HepG2 (cell line): ENCODE data around the gene SIGLEC7. TPM values are rescaled to one million over a fixed set of nuclear protein-coding genes. Genes with fewer than 3 reads are reported as not detected.

Experiments
- ATAC-seq: fragments of 200-7000 bp; cut with Tn5 transposase; 3 replicates; pipeline ENCODE4 v1.9.1; 2020; ENCODE audit warnings: mild to moderate bottlenecking, moderate library complexity
- BruUV-seq: library from RNA; stranded (reverse); fragments of 400-500 nt; replicated peaks from 2 replicates; lab custom pipeline; 2021; lab: Mats Ljungman, UMichigan
- CTCF ChIA-PET: fragments of 300-600 bp; formaldehyde crosslinking; extraction: SDS; loops from one replicate; lab custom pipeline; 2021; ENCODE audit warnings: low total read pairs, inconsistent platforms, low intra/inter-chr PET ratio; lab: Yijun Ruan, JAX
- POLR2A ChIA-PET: fragments of 350-600 bp; sonication (Branson Sonifier 250); formaldehyde crosslinking; loops from one replicate; lab custom pipeline; 2020; ENCODE audit warnings: antibody characterized with exemption, inconsistent platforms; lab: Yijun Ruan, JAX
- DNase-seq: peaks from one replicate; pipeline ENCODE4 v3.0.0-alpha.2; 2015; ENCODE audit warnings: low spot score
- FAIRE-seq: peaks from 3 replicates; lab custom pipeline; 2011; peaks lifted over from hg19 to GRCh38; lab: Jason Lieb, UNC
- H2AFZ ChIP-seq: one replicate; pipeline ENCODE4 v1.6.1; 2011; ENCODE audit warnings: low read length, inconsistent platforms
- H3K27ac ChIP-seq: fragments of 300-600 bp; 3 replicates; pipeline ENCODE4 v1.8.0; 2011; ENCODE audit warnings: mixed run types, mild to moderate bottlenecking, mixed read lengths, low read length, inconsistent platforms; ENCODE audit not compliant: insufficient read depth; ENCODE audit errors: extremely low read length
- H3K27me3 ChIP-seq, 2 experiments: fragments of 200-600 bp in 1 of 2; 2 replicates in 1 of 2; 3 replicates in 1 of 2; pipeline versions ENCODE4 v1.6.0 to v1.8.0; 2011; ENCODE audit warnings: low read length in 2 of 2, mild to moderate bottlenecking in 2 of 2, moderate library complexity in 2 of 2, inconsistent platforms in 1 of 2; ENCODE audit not compliant: insufficient read depth in 2 of 2, control insufficient read depth in 1 of 2
- H3K36me3 ChIP-seq, 2 experiments: fragments of 200-600 bp in 1 of 2; replicated peaks in 1 of 2; 2 replicates in 1 of 2; 3 replicates in 1 of 2; pipeline versions ENCODE4 v1.5.1 to v1.8.0; 2011; ENCODE audit warnings: low read length in 2 of 2, inconsistent platforms in 1 of 2; ENCODE audit not compliant: insufficient read depth in 2 of 2, control insufficient read depth in 1 of 2
- H3K4me1 ChIP-seq: 2 replicates; pipeline ENCODE4 v1.5.1; 2012; ENCODE audit warnings: low read length, inconsistent platforms; ENCODE audit not compliant: insufficient read depth
- H3K4me2 ChIP-seq: 2 replicates; pipeline ENCODE4 v1.6.0; 2011; ENCODE audit warnings: low read depth, low read length, inconsistent platforms
- H3K4me3 ChIP-seq, 3 experiments: fragments of 200-600 bp in 1 of 3; sonication (generic), shearing (Covaris generic) in 1 of 3; replicated peaks in 1 of 3; 2 replicates each; pipeline ENCODE4 v1.5.1; 2011 to 2016; ENCODE audit warnings: low read length in 3 of 3, inconsistent platforms in 2 of 3, low read depth in 2 of 3, mild to moderate bottlenecking in 2 of 3, control low read depth in 1 of 3, mixed read lengths in 1 of 3; ENCODE audit not compliant: insufficient read depth in 1 of 3
- H3K79me2 ChIP-seq: one replicate; pipeline ENCODE4 v1.6.1; 2011; ENCODE audit warnings: low read length, inconsistent platforms; ENCODE audit not compliant: insufficient read depth
- H3K9ac ChIP-seq: 2 replicates; pipeline ENCODE4 v1.6.0; 2011; ENCODE audit warnings: mild to moderate bottlenecking, low read depth, low read length, inconsistent platforms; ENCODE audit not compliant: insufficient read depth
- H3K9me3 ChIP-seq: 2 replicates; pipeline ENCODE4 v1.5.1; 2012; ENCODE audit warnings: mild to moderate bottlenecking, low read length
- H4K20me1 ChIP-seq: 2 replicates; pipeline ENCODE4 v1.6.0; 2011; ENCODE audit warnings: inconsistent platforms, mild to moderate bottlenecking, low read length, moderate library complexity; ENCODE audit not compliant: insufficient read depth
- ARID2 ChIP-seq: sonication (generic); formaldehyde crosslinking; IDR thresholded peaks from 2 replicates; pipeline ENCODE4 v1.8.1; 2022; ENCODE audit warnings: mild to moderate bottlenecking, missing genetic modification reagents, borderline replicate concordance
- CREM ChIP-seq, 2 experiments: sonication (generic) in 1 of 2; formaldehyde crosslinking in 1 of 2; IDR thresholded peaks; 2 replicates each; pipeline versions ENCODE4 v1.4.0 to v1.6.1; 2016 to 2020; ENCODE audit warnings: antibody characterized with exemption in 1 of 2, mild to moderate bottlenecking in 1 of 2, missing genetic modification reagents in 1 of 2
- DMAP1 ChIP-seq: IDR thresholded peaks from 2 replicates; pipeline ENCODE4 v1.6.1; 2016
- FOSL1 ChIP-seq: sonication (generic); formaldehyde crosslinking; IDR thresholded peaks from 2 replicates; pipeline ENCODE4 v1.9.0; 2021; ENCODE audit warnings: missing genetic modification reagents, borderline replicate concordance
- GABPB1 ChIP-seq: IDR thresholded peaks from 2 replicates; pipeline ENCODE4 v1.6.1; 2016; ENCODE audit warnings: mild to moderate bottlenecking, missing genetic modification reagents, moderate library complexity, missing compliant biosample characterization
- KDM1A ChIP-seq: IDR thresholded peaks from 2 replicates; pipeline ENCODE4 v1.6.1; 2016; ENCODE audit warnings: missing compliant biosample characterization
- NFYC ChIP-seq: IDR thresholded peaks from 2 replicates; pipeline ENCODE4 v1.6.1; 2016; ENCODE audit warnings: missing genetic modification reagents, missing compliant biosample characterization
- SALL2 ChIP-seq: sonication (generic); formaldehyde crosslinking; IDR thresholded peaks from 2 replicates; pipeline ENCODE4 v1.8.1; 2023; ENCODE audit warnings: mild to moderate bottlenecking, missing genetic modification reagents, inconsistent platforms
- SIX4 ChIP-seq: sonication (generic); formaldehyde crosslinking; IDR thresholded peaks from 2 replicates; pipeline ENCODE4 v1.4.0; 2020; ENCODE audit warnings: missing genetic modification reagents
- SMAD1 ChIP-seq: sonication (generic); formaldehyde crosslinking; IDR thresholded peaks from 2 replicates; pipeline ENCODE4 v1.4.0; 2020; ENCODE audit warnings: missing genetic modification reagents, low read depth, mild to moderate bottlenecking, borderline replicate concordance
- ZBED4 ChIP-seq: sonication (generic); formaldehyde crosslinking; IDR thresholded peaks from 2 replicates; pipeline ENCODE4 v1.4.0; 2020; ENCODE audit warnings: missing genetic modification reagents, borderline replicate concordance
- ZBTB3 ChIP-seq: sonication (generic); formaldehyde crosslinking; IDR thresholded peaks from 2 replicates; pipeline ENCODE4 v1.4.0; 2020; ENCODE audit warnings: low read depth, mild to moderate bottlenecking, moderate library complexity, missing genetic modification reagents, borderline replicate concordance
- ZFP62 ChIP-seq: sonication (generic); formaldehyde crosslinking; IDR thresholded peaks from 2 replicates; pipeline ENCODE4 v1.4.0; 2020; ENCODE audit warnings: missing genetic modification reagents
- ZNF33A ChIP-seq: sonication (generic); formaldehyde crosslinking; IDR thresholded peaks from 2 replicates; pipeline ENCODE4 v1.5.1; 2020; ENCODE audit warnings: missing genetic modification reagents, mild to moderate bottlenecking, moderate library complexity, borderline replicate concordance
- ZNF562 ChIP-seq: sonication (generic); formaldehyde crosslinking; IDR thresholded peaks from 2 replicates; pipeline ENCODE4 v1.8.0; 2022; ENCODE audit warnings: missing genetic modification reagents, borderline replicate concordance
- ZNF713 ChIP-seq: sonication (generic); formaldehyde crosslinking; IDR thresholded peaks from 2 replicates; pipeline ENCODE4 v1.4.0; 2020; ENCODE audit warnings: mild to moderate bottlenecking, missing genetic modification reagents
- ZZZ3 ChIP-seq: sonication (generic); formaldehyde crosslinking; IDR thresholded peaks from 2 replicates; pipeline ENCODE4 v1.4.0; 2020; ENCODE audit warnings: missing genetic modification reagents, mild to moderate bottlenecking, borderline replicate concordance
- WGBS: methylation state at CpG from one replicate; pipeline ENCODE4 v1.1.6; 2017; ENCODE audit warnings: low lambda C conversion rate; 5-methylcytosine and 5-hydroxymethylcytosine counted together
- in situ Hi-C: cut with HindIII; loops from 2 replicates; pipeline ENCODE4 v1.10.0; 2017; ENCODE audit warnings: low pct_unique_long_range_greater_than_20kb; ENCODE audit not compliant: extremely low pct_ligation_motif_present
- intact Hi-C: fragments of 100-400 bp; cut with micrococcal nuclease; formaldehyde crosslinking; loops from one replicate; pipeline ENCODE4 v1.10.0; 2022; ENCODE audit not compliant: unreplicated experiment
- polyA plus RNA-seq, 8 experiments: library from polyadenylated mRNA; depleted of rRNA in 3 of 8; stranded (reverse) in 7 of 8; unstranded in 1 of 8; fragments of >200 nt; fragmentation: Illumina TruSeq in 4 of 8; extraction: Trizol in 4 of 8; gene quantifications; 2 replicates each; pipeline versions ENCODE4 v1.2.1 to v1.2.3, GENCODE V29; 2011 to 2016; ENCODE audit warnings: low read depth in 4 of 8, missing spikeins in 1 of 8, mixed read lengths in 1 of 8; ENCODE audit not compliant: insufficient read depth in 1 of 8
- total RNA-seq, 5 experiments: library from RNA; depleted of rRNA; stranded (reverse); fragments of >200 nt; fragmentation: Illumina TruSeq; extraction: Trizol; gene quantifications; 2 replicates each; pipeline ENCODE4 v1.2.3, GENCODE V29; 2016; ENCODE audit warnings: low read depth in 1 of 5

SIGLEC7 gene
- total and polyA plus RNA-seq, 2 of the 13 experiments (the other 11 are each of a cell fraction or from before 2014, with no cell fraction given): not detected

- H3K27me3 ChIP-seq: peaks cover 0 to 9% of the 10 kb centered on the region in 2 experiments; a peak in 1 of 5 replicates
- ChIA-PET CTCF (no interaction called here), POLR2A (no interaction called here)
- intact Hi-C loops: loop anchor here (10.0 kb wide), 1 partner anchor 173 kb away; no protein-coding TSS in a partner anchor
- H2AFZ ChIP-seq: no peak within 1 kb of the TSS
- no peaks in the 10 kb centered on the region for H3K9me3 ChIP-seq
- peaks cover 3% of the 10 kb centered on the region for H3K79me2 ChIP-seq
- DNase-seq (peak; percentile 98), FAIRE-seq (peak; percentile 98), ATAC-seq (peak; percentile 98)
- H3K36me3 ChIP-seq: peaks cover 0 to 2% of the 10 kb centered on the region in 2 experiments; a peak in 1 of 5 replicates
- peaks cover 15% of the 10 kb centered on the region for H3K4me1 ChIP-seq
- H3K4me3 ChIP-seq: peak within 1 kb of the TSS; percentile 66 to 91 (median 90)
- no peaks in the 10 kb centered on the region for H4K20me1 ChIP-seq
- no TSS peak for BruUV-seq
- peak within 1 kb of the TSS; percentile 52 for H3K27ac ChIP-seq
- peak within 1 kb of the TSS; percentile 76 for H3K9ac ChIP-seq
- 0% methylated on average over 21 of the region's 43 CpGs for WGBS
- in situ Hi-C loops: no loop called here
- H3K4me2 ChIP-seq: peak within 1 kb of the TSS; percentile 92
- TF ChIP-seq SIX4 (CRISPR knock-in tag) (no peak), ZBTB3 (CRISPR knock-in tag) (no peak), ZBED4 (CRISPR knock-in tag) (0 out of 2 replicates have a peak, but pooled peaks have one; percentile 33), KDM1A (CRISPR knock-in tag) (no peak), ZNF33A (CRISPR knock-in tag) (no peak), ZNF562 (CRISPR knock-in tag) (no peak), FOSL1 (CRISPR knock-in tag) (no peak), ZZZ3 (peak; percentile 80; the same call in 1 of the 2 replicates), DMAP1 (CRISPR knock-in tag) (peak; percentile 91), NFYC (CRISPR knock-in tag) (peak; percentile 37; the same call in 1 of the 2 replicates), GABPB1 (CRISPR knock-in tag) (peak; percentile 99), SMAD1 (CRISPR knock-in tag) (peak; percentile 74; the same call in 1 of the 2 replicates), ZNF713 (CRISPR knock-in tag) (no peak), ARID2 (CRISPR knock-in tag) (no peak), SALL2 (0 out of 2 replicates have a peak, but pooled peaks have one; percentile 71), CREM (IDR thresholded peaks at IDR 0.05) (peak; percentile 99), CREM (CRISPR knock-in tag; IDR thresholded peaks at IDR 0.05) (no peak), ZFP62 (peak; percentile 87; the same call in 1 of the 2 replicates)
Observed at GRCh38 chr19:51108066-51108804, 33.9 kb upstream of the SIGLEC7 start, which contains the start of gene CTU1. Gene CTU1 (minus strand): TSS chr19:51108409. CDS start chr19:51104569, 3,840 bp downstream.
